HEK293 (cell line): ENCODE data around the gene ABCA7.
A peak's percentile ranks its signal among the peaks of the same experiment; 100 is the strongest.

Experiments
- CTCF ChIA-PET: fragments of 350-600 bp; formaldehyde crosslinking; extraction: SDS; loops from one replicate; lab custom pipeline; 2021; ENCODE audit warnings: antibody characterized with exemption; lab: Yijun Ruan, JAX
- POLR2A ChIA-PET: fragments of 300-600 bp; formaldehyde crosslinking; extraction: SDS; loops from one replicate; lab custom pipeline; 2020; ENCODE audit warnings: antibody characterized with exemption, inconsistent platforms; lab: Yijun Ruan, JAX
- H3K27ac ChIP-seq: fragments of 200-500 bp; sonication (Bioruptor generic); 2 replicates; pipeline ENCODE4 v1.5.1; 2014; ENCODE audit warnings: low read depth, low read length, control low read depth, inconsistent platforms; ENCODE audit errors: extremely low read depth
- H3K36me3 ChIP-seq, 2 experiments: fragments of 200-500 bp in 1 of 2; sonication (Bioruptor generic) in 1 of 2; 1 replicate in 1 of 2; 2 replicates in 1 of 2; pipeline ENCODE4 v1.5.1; 2014 to 2017; ENCODE audit warnings: inconsistent platforms in 2 of 2, low read length in 2 of 2; ENCODE audit not compliant: control insufficient read depth in 2 of 2, insufficient read depth in 1 of 2
- H3K4me1 ChIP-seq: fragments of 200-500 bp; sonication (Bioruptor generic); 2 replicates; pipeline ENCODE4 v1.5.1; 2014; ENCODE audit warnings: mild to moderate bottlenecking, low read length, inconsistent platforms; ENCODE audit not compliant: control insufficient read depth, insufficient read depth
- H3K4me3 ChIP-seq: 2 replicates; pipeline ENCODE4 v1.5.1; 2011; ENCODE audit warnings: low read depth, mild to moderate bottlenecking, control low read depth, low read length, moderate library complexity
- H3K9me3 ChIP-seq: fragments of 200-500 bp; sonication (Bioruptor generic); 2 replicates; pipeline ENCODE4 v1.5.1; 2014; ENCODE audit warnings: low read depth, low read length, inconsistent platforms; ENCODE audit not compliant: control insufficient read depth, insufficient read depth
- BCL11A ChIP-seq: fragments of 450-650 bp; formaldehyde crosslinking; IDR thresholded peaks from 2 replicates; pipeline ENCODE4 v1.5.1; 2016; ENCODE audit warnings: low read depth, missing biosample characterization, missing genetic modification characterization
- GLIS2 ChIP-seq: fragments of 450-650 bp; formaldehyde crosslinking; IDR thresholded peaks from 2 replicates; pipeline ENCODE4 v1.5.1; 2016; ENCODE audit warnings: missing biosample characterization, missing genetic modification characterization
- INSM2 ChIP-seq: fragments of 450-650 bp; formaldehyde crosslinking; IDR thresholded peaks from 2 replicates; pipeline ENCODE4 v1.5.1; 2016; ENCODE audit warnings: missing biosample characterization, missing genetic modification characterization
- KLF1 ChIP-seq: fragments of 450-650 bp; formaldehyde crosslinking; IDR thresholded peaks from 2 replicates; pipeline ENCODE4 v1.5.1; 2016; ENCODE audit warnings: missing biosample characterization, missing genetic modification characterization
- KLF7 ChIP-seq: fragments of 450-650 bp; formaldehyde crosslinking; IDR thresholded peaks from 2 replicates; pipeline ENCODE4 v1.5.1; 2016; ENCODE audit warnings: missing biosample characterization, missing genetic modification characterization, borderline replicate concordance
- PRDM6 ChIP-seq: fragments of 450-650 bp; formaldehyde crosslinking; IDR thresholded peaks from 2 replicates; pipeline ENCODE4 v1.5.1; 2017; ENCODE audit warnings: missing biosample characterization, missing genetic modification characterization
- RBAK ChIP-seq: fragments of 450-650 bp; formaldehyde crosslinking; IDR thresholded peaks from 2 replicates; pipeline ENCODE4 v1.5.1; 2016; ENCODE audit warnings: missing biosample characterization, missing genetic modification characterization
- SP3 ChIP-seq: fragments of 450-650 bp; formaldehyde crosslinking; IDR thresholded peaks from 2 replicates; pipeline ENCODE4 v1.5.1; 2016; ENCODE audit warnings: missing biosample characterization, missing genetic modification characterization
- ZBTB44 ChIP-seq: fragments of 450-650 bp; IDR thresholded peaks from 2 replicates; pipeline ENCODE4 v1.5.1; 2018; ENCODE audit warnings: missing biosample characterization, mild to moderate bottlenecking, missing genetic modification characterization
- ZBTB8A ChIP-seq: fragments of 450-650 bp; formaldehyde crosslinking; IDR thresholded peaks from 2 replicates; pipeline ENCODE4 v1.5.1; 2016; ENCODE audit warnings: missing biosample characterization, missing genetic modification characterization
- ZNF138 ChIP-seq: fragments of 450-650 bp; formaldehyde crosslinking; IDR thresholded peaks from 2 replicates; pipeline ENCODE4 v1.5.1; 2016; ENCODE audit warnings: missing biosample characterization, missing genetic modification characterization, borderline replicate concordance
- ZNF155 ChIP-seq: fragments of 450-650 bp; formaldehyde crosslinking; IDR thresholded peaks from 2 replicates; pipeline ENCODE4 v1.5.1; 2016; ENCODE audit warnings: missing biosample characterization, missing genetic modification characterization
- ZNF16 ChIP-seq: fragments of 450-650 bp; formaldehyde crosslinking; IDR thresholded peaks from 2 replicates; pipeline ENCODE4 v1.5.1; 2016; ENCODE audit warnings: low read depth, missing biosample characterization, missing genetic modification characterization
- ZNF2 ChIP-seq: fragments of 450-650 bp; formaldehyde crosslinking; IDR thresholded peaks from 2 replicates; pipeline ENCODE4 v1.5.1; 2016; ENCODE audit warnings: missing biosample characterization, missing genetic modification characterization
- ZNF221 ChIP-seq: fragments of 450-650 bp; formaldehyde crosslinking; IDR thresholded peaks from 2 replicates; pipeline ENCODE4 v1.5.1; 2017; ENCODE audit warnings: missing biosample characterization, missing genetic modification characterization, borderline replicate concordance
- ZNF280D ChIP-seq: fragments of 450-650 bp; formaldehyde crosslinking; IDR thresholded peaks from 2 replicates; pipeline ENCODE4 v1.5.1; 2016; ENCODE audit warnings: missing biosample characterization, missing genetic modification characterization
- ZNF394 ChIP-seq: fragments of 450-650 bp; formaldehyde crosslinking; IDR thresholded peaks from 2 replicates; pipeline ENCODE4 v1.5.1; 2016; ENCODE audit warnings: missing biosample characterization, missing genetic modification characterization, mild to moderate bottlenecking, moderate library complexity, borderline replicate concordance
- ZNF404 ChIP-seq: fragments of 450-650 bp; formaldehyde crosslinking; IDR thresholded peaks from 2 replicates; pipeline ENCODE4 v1.5.1; 2017; ENCODE audit warnings: missing biosample characterization, missing genetic modification characterization
- ZNF426 ChIP-seq: fragments of 450-650 bp; formaldehyde crosslinking; IDR thresholded peaks from 2 replicates; pipeline ENCODE4 v1.5.1; 2017; ENCODE audit warnings: missing biosample characterization, missing genetic modification characterization, mild to moderate bottlenecking, inconsistent platforms, moderate library complexity
- ZNF514 ChIP-seq: fragments of 450-650 bp; formaldehyde crosslinking; IDR thresholded peaks from 2 replicates; pipeline ENCODE4 v1.5.1; 2016; ENCODE audit warnings: missing biosample characterization, missing genetic modification characterization
- ZNF518A ChIP-seq: fragments of 450-650 bp; formaldehyde crosslinking; conservative IDR thresholded peaks from 2 replicates; pipeline ENCODE4 v1.5.1; 2016; ENCODE audit warnings: low read depth, missing biosample characterization, missing genetic modification characterization
- ZNF544 ChIP-seq: fragments of 450-650 bp; formaldehyde crosslinking; IDR thresholded peaks from 2 replicates; pipeline ENCODE4 v1.5.0; 2017; ENCODE audit warnings: missing biosample characterization, missing genetic modification characterization
- ZNF548 ChIP-seq: fragments of 450-650 bp; formaldehyde crosslinking; IDR thresholded peaks from 2 replicates; pipeline ENCODE4 v1.5.1; 2016; ENCODE audit warnings: missing biosample characterization, missing genetic modification characterization
- ZNF555 ChIP-seq: fragments of 450-650 bp; formaldehyde crosslinking; conservative IDR thresholded peaks from 2 replicates; pipeline ENCODE4 v1.5.1; 2017; ENCODE audit warnings: missing biosample characterization, mild to moderate bottlenecking, missing genetic modification characterization, inconsistent platforms

Gene ABCA7

GRCh38 chr19:1094978-1095701, 55.2 kb downstream of the ABCA7 start, which contains the start of gene POLR2E:
TSS of gene POLR2E (minus strand) at chr19:1095375. CDS start at chr19:1095315, 60 bp downstream.
- POLR2A ChIA-PET, result interaction anchor here (0.9 to 1.3 kb wide), 4 partner anchors 10 to 56 kb away, joined by 4 to 6 read pairs (median 4); partner anchors contain the start of gene ABCA7
- Histone ChIP-seq H3K9me3 (no peaks in the 10 kb centered on the region), H3K4me1 (peaks cover 4% of the 10 kb centered on the region; the same call in 1 of the 2 replicates), H3K4me3 (peak within 1 kb of the TSS; percentile 83), H3K36me3 (peaks cover 13 to 33% of the 10 kb centered on the region in 2 experiments; a peak in 2 of 3 replicates), H3K27ac (peak within 1 kb of the TSS; percentile 18; the same call in 1 of the 2 replicates)
- CTCF ChIA-PET, result interaction anchor here (1.0 kb wide), 1 partner anchor 66 kb away, joined by 3 read pairs; no protein-coding TSS in a partner anchor
- TF ChIP-seq ZNF426 (tag by site-specific recombination), result no peak
- TF ChIP-seq ZNF16 (tag by site-specific recombination), result no peak
- no peak for TF ChIP-seq ZNF514 (tag by site-specific recombination)
- no peak for TF ChIP-seq ZNF394 (tag by site-specific recombination)
- no peak for TF ChIP-seq ZNF2
- peak; percentile 90 for TF ChIP-seq SP3 (tag by site-specific recombination)
- TF ChIP-seq BCL11A (tag by site-specific recombination), result no peak
- no peak for TF ChIP-seq ZNF155 (tag by site-specific recombination)
- TF ChIP-seq ZBTB8A (tag by site-specific recombination), result no peak
- no peak for TF ChIP-seq RBAK (tag by site-specific recombination)
- TF ChIP-seq PRDM6, result no peak
- TF ChIP-seq ZBTB44, result no peak
- TF ChIP-seq GLIS2 (tag by site-specific recombination), result 0 out of 2 replicates have a peak, but pooled peaks have one; percentile 29
- no peak for TF ChIP-seq ZNF555 (tag by site-specific recombination)
- no peak for TF ChIP-seq ZNF280D (tag by site-specific recombination)
- TF ChIP-seq ZNF138, result no peak
- peak; percentile 50 for TF ChIP-seq ZNF518A (tag by site-specific recombination)
- no peak for TF ChIP-seq ZNF544 (tag by site-specific recombination)
- no peak for TF ChIP-seq KLF7 (tag by site-specific recombination)
- no peak for TF ChIP-seq INSM2 (tag by site-specific recombination)
- TF ChIP-seq KLF1 (tag by site-specific recombination), result no peak
- no peak for TF ChIP-seq ZNF221 (tag by site-specific recombination)
- no peak for TF ChIP-seq ZNF404
- TF ChIP-seq ZNF548 (tag by site-specific recombination), result no peak
